ENCODE measurements around the gene PPP1R37.

PPP1R37 gene

GRCh38 chr19:45169602-45170001 is 76.6 kb downstream of the PPP1R37 start:
- H3K27ac ChIP-seq, result 0 out of 2 replicates have a peak overlapping the region, but pooled peaks have one; percentile 89
- ChIA-PET CTCF (no interaction called here), POLR2A (ENCODE audit: low non-redundant PET) (no interaction called here)
- no peak for DNase-seq (ENCODE audit: low spot score)
- TF ChIP-seq CTCF (conservative IDR thresholded peaks at IDR 0.05; ENCODE audit: low read depth), result no peak

GRCh38 chr19:45170146-45171106 is 77.4 kb downstream of the PPP1R37 start:
- POLR2A ChIA-PET (ENCODE audit: low non-redundant PET), result no interaction called here

GRCh38 chr19:45171211-45171623 is 78.2 kb downstream of the PPP1R37 start:
- ChIA-PET POLR2A (ENCODE audit: low non-redundant PET) (no interaction called here), CTCF (interaction anchor here (0.6 kb wide), 1 partner anchor 10 kb away, joined by 4 read pairs; the partner anchor contains the start of gene NKPD1)
- no peak for TF ChIP-seq CTCF (conservative IDR thresholded peaks at IDR 0.05; ENCODE audit: low read depth)
- DNase-seq (ENCODE audit: low spot score), result no peak
- H3K27ac ChIP-seq, result peak overlapping the region; percentile 50

More at GRCh38 chr19:45170146-45171106, 77.4 kb downstream of the PPP1R37 start:
- no peak for TF ChIP-seq CTCF (conservative IDR thresholded peaks at IDR 0.05; ENCODE audit: low read depth)
- peak overlapping the region; percentile 50 for H3K27ac ChIP-seq
- CTCF ChIA-PET, result interaction anchor here (0.6 kb wide), 1 partner anchor 9 kb away, joined by 4 read pairs; the partner anchor contains the start of gene NKPD1
- DNase-seq (ENCODE audit: low spot score), result no peak

GRCh38 chr19:45172173-45172572 is 79.2 kb downstream of the PPP1R37 start:
- no peak for TF ChIP-seq CTCF (conservative IDR thresholded peaks at IDR 0.05; ENCODE audit: low read depth)
- peak overlapping the region; percentile 32 for H3K27ac ChIP-seq
- CTCF ChIA-PET, result no interaction called here
- POLR2A ChIA-PET (ENCODE audit: low non-redundant PET), result no interaction called here
- DNase-seq (ENCODE audit: low spot score), result no peak

GRCh38 chr19:45172611-45173208 is 79.7 kb downstream of the PPP1R37 start:
- peak overlapping the region; percentile 32 for H3K27ac ChIP-seq
- ChIA-PET POLR2A (ENCODE audit: low non-redundant PET) (no interaction called here), CTCF (no interaction called here)
- TF ChIP-seq CTCF (conservative IDR thresholded peaks at IDR 0.05; ENCODE audit: low read depth), result no peak
- no peak for DNase-seq (ENCODE audit: low spot score)

GRCh38 chr19:45173816-45174215 is 80.8 kb downstream of the PPP1R37 start:
- no peak for TF ChIP-seq CTCF (conservative IDR thresholded peaks at IDR 0.05; ENCODE audit: low read depth)
- H3K27ac ChIP-seq, result peak overlapping the region; percentile 6
- POLR2A ChIA-PET (ENCODE audit: low non-redundant PET), result no interaction called here
- CTCF ChIA-PET, result no interaction called here
- no peak for DNase-seq (ENCODE audit: low spot score)
